RWPE2 (cell line): ENCODE data around the gene LPCAT3.
A peak's percentile ranks its signal among the peaks of the same experiment; 100 is the strongest.

Experiments
- ATAC-seq: fragments of 200-7000 bp; cut with Tn5 transposase; 3 replicates; pipeline ENCODE4 v1.9.1; 2021; ENCODE audit warnings: low read depth
- DNase-seq: peaks from one replicate; pipeline ENCODE4 v3.0.0-alpha.2; 2020; ENCODE audit warnings: low spot score
- H3K27ac ChIP-seq: fragments of 450-650 bp; 2 replicates; pipeline ENCODE4 v1.5.1; 2017; ENCODE audit warnings: mild to moderate bottlenecking; ENCODE audit not compliant: poor library complexity, severe bottlenecking
- H3K27me3 ChIP-seq: fragments of 250-450 bp; sonication (Bioruptor Pico); 2 replicates; pipeline ENCODE4 v1.5.1; 2021; ENCODE audit warnings: mild to moderate bottlenecking, moderate library complexity; ENCODE audit not compliant: insufficient read depth, poor library complexity, severe bottlenecking
- H3K36me3 ChIP-seq: fragments of 250-450 bp; sonication (Bioruptor Pico); 2 replicates; pipeline ENCODE4 v1.5.1; 2020; ENCODE audit warnings: low read depth, mild to moderate bottlenecking, moderate library complexity
- H3K4me1 ChIP-seq: fragments of 250-450 bp; sonication (Bioruptor Pico); 2 replicates; pipeline ENCODE4 v1.5.1; 2021; ENCODE audit warnings: mild to moderate bottlenecking, moderate library complexity; ENCODE audit not compliant: insufficient read depth, poor library complexity, severe bottlenecking
- H3K4me3 ChIP-seq: fragments of 250-450 bp; sonication (Bioruptor Pico); 2 replicates; pipeline ENCODE4 v1.5.1; 2021; ENCODE audit warnings: mild to moderate bottlenecking, moderate library complexity; ENCODE audit not compliant: severe bottlenecking
- H3K9me3 ChIP-seq: fragments of 250-450 bp; sonication (Bioruptor Pico); 2 replicates; pipeline ENCODE4 v1.5.1; 2021; ENCODE audit warnings: mild to moderate bottlenecking, moderate library complexity; ENCODE audit not compliant: severe bottlenecking
- CTCF ChIP-seq: fragments of 450-650 bp; IDR thresholded peaks from one replicate; pipeline ENCODE4 v1.5.1; 2017; ENCODE audit warnings: mild to moderate bottlenecking, moderate library complexity; ENCODE audit not compliant: poor library complexity, severe bottlenecking

LPCAT3 gene

GRCh38 chr12:6928022-6928702 is 90.1 kb downstream of the LPCAT3 start:
- no peak for TF ChIP-seq CTCF
- no peaks in the 10 kb centered on the region for H3K9me3 ChIP-seq
- peak overlapping the region; percentile 78 for H3K4me3 ChIP-seq
- DNase-seq (no peak), ATAC-seq (no peak)
- H3K36me3 ChIP-seq, result peaks cover 21% of the 10 kb centered on the region; the same call in 1 of the 2 replicates
- no peaks in the 10 kb centered on the region for H3K27me3 ChIP-seq
- peaks cover 34% of the 10 kb centered on the region for H3K4me1 ChIP-seq
- H3K27ac ChIP-seq, result peak overlapping the region; percentile 94

GRCh38 chr12:6927379-6928021 is 90.8 kb downstream of the LPCAT3 start, which contains the start of gene ATN1:
ATN1 (plus strand) TSS chr12:6927959; CDS start chr12:6934002, 6,043 bp downstream.
- H3K4me3 ChIP-seq, result peak within 1 kb of the TSS; percentile 78
- DNase-seq (no peak), ATAC-seq (peak; percentile 7; the same call in 2 of the 3 replicates)
- peaks cover 25% of the 10 kb centered on the region for H3K36me3 ChIP-seq
- H3K27ac ChIP-seq, result peak within 1 kb of the TSS; percentile 94
- TF ChIP-seq CTCF, result no peak
- no peaks in the 10 kb centered on the region for H3K9me3 ChIP-seq
- peaks cover 34% of the 10 kb centered on the region for H3K4me1 ChIP-seq
- H3K27me3 ChIP-seq, result no peaks in the 10 kb centered on the region
